T-cell (primary cell): ENCODE results near the gene MYH9. TPM values are rescaled to one million over a fixed set of nuclear protein-coding genes. Genes with fewer than 3 reads are reported as not detected.
A peak's percentile ranks its signal among the peaks of the same experiment; 100 is the strongest.

Experiments
- ATAC-seq, 4 experiments: fragments of 200-7000 bp in 3 of 4; fragments of 150-1000 bp in 1 of 4; cut with Tn5 transposase; replicated peaks in 1 of 4; 1 replicate in 3 of 4; 2 replicates in 1 of 4; pipeline ENCODE4 v1.10.0; 2021; ENCODE audit warnings: moderate library complexity in 3 of 4, mild to moderate bottlenecking in 2 of 4, moderate number of reproducible peaks in 1 of 4
- CTCF ChIA-PET, 2 donors: fragments of 300-600 bp; sonication (Branson Sonifier 250); formaldehyde crosslinking; loops; one replicate each; lab custom pipeline; 2022; ENCODE audit warnings: antibody characterized with exemption in 2 of 2; lab: Charles Lee
- POLR2A ChIA-PET, 2 donors: fragments of 300-600 bp; sonication (Branson Sonifier 250); formaldehyde crosslinking; loops; one replicate each; lab custom pipeline; 2022; ENCODE audit warnings: antibody characterized with exemption in 2 of 2; lab: Charles Lee
- DNase-seq, 35 experiments: peaks; one replicate each; pipeline versions ENCODE4 v3.0.0 to v3.0.0-alpha.2; 2013 to 2023
- H3K27ac ChIP-seq: one replicate; pipeline ENCODE4 v1.5.1; 2013; ENCODE audit warnings: low read length
- H3K27me3 ChIP-seq, 2 experiments: replicated peaks in 1 of 2; 1 replicate in 1 of 2; 2 replicates in 1 of 2; pipeline versions ENCODE4 v1.6.1 to v1.7.0; 2013; ENCODE audit warnings: low read length in 1 of 2, mixed read lengths in 1 of 2; ENCODE audit not compliant: control insufficient read depth in 2 of 2, insufficient read depth in 2 of 2; ENCODE audit errors: extremely low read depth in 1 of 2
- H3K36me3 ChIP-seq, 2 donors: 1 replicate in 1 of 2; 2 replicates in 1 of 2; pipeline versions ENCODE4 v1.6.1 to v1.7.0; 2013; ENCODE audit warnings: low read length in 1 of 2; ENCODE audit not compliant: control insufficient read depth in 2 of 2, insufficient read depth in 1 of 2; ENCODE audit errors: extremely low read depth in 1 of 2
- H3K4me1 ChIP-seq, 2 experiments: 1 replicate in 1 of 2; 2 replicates in 1 of 2; pipeline versions ENCODE4 v1.6.1 to v1.7.0; 2013; ENCODE audit warnings: low read length in 2 of 2, mixed read lengths in 1 of 2; ENCODE audit not compliant: insufficient read depth in 2 of 2, control insufficient read depth in 1 of 2; ENCODE audit errors: extremely low read depth in 1 of 2
- H3K4me3 ChIP-seq, 2 donors: 1 replicate in 1 of 2; 2 replicates in 1 of 2; pipeline versions ENCODE4 v1.5.1 to v1.7.0; 2013; ENCODE audit warnings: mild to moderate bottlenecking in 2 of 2, low read length in 1 of 2, moderate library complexity in 1 of 2; ENCODE audit not compliant: control insufficient read depth in 1 of 2; ENCODE audit errors: extremely low read depth in 1 of 2
- H3K9me3 ChIP-seq: 2 replicates; pipeline ENCODE4 v1.7.0; 2013
- H3K27ac Mint-ChIP-seq, 2 donors: one replicate each; pipeline ENCODE4 v1.8.0; 2020 to 2021; ENCODE audit warnings: mild to moderate bottlenecking in 2 of 2, mixed read lengths in 2 of 2
- H3K27me3 Mint-ChIP-seq, 2 donors: one replicate each; pipeline ENCODE4 v1.8.0; 2021 to 2022; ENCODE audit warnings: mixed read lengths in 2 of 2
- H3K36me3 Mint-ChIP-seq: one replicate; pipeline ENCODE4 v1.8.0; 2021; ENCODE audit warnings: mixed read lengths
- H3K4me1 Mint-ChIP-seq, 3 donors: one replicate each; pipeline ENCODE4 v1.8.0; 2020 to 2022; ENCODE audit warnings: mixed read lengths in 3 of 3, mild to moderate bottlenecking in 1 of 3
- H3K4me3 Mint-ChIP-seq, 3 donors: one replicate each; pipeline ENCODE4 v1.8.0; 2020 to 2022; ENCODE audit warnings: mild to moderate bottlenecking in 3 of 3, mixed read lengths in 3 of 3, moderate library complexity in 3 of 3
- H3K9me3 Mint-ChIP-seq, 3 donors: one replicate each; pipeline ENCODE4 v1.8.0; 2020 to 2022; ENCODE audit warnings: mixed read lengths in 3 of 3
- WGBS: methylation state at CpG from one replicate; pipeline ENCODE4 v1.1.5; 2013; ENCODE audit warnings: missing lambda C conversion rate; ENCODE audit not compliant: insufficient coverage; 5-methylcytosine and 5-hydroxymethylcytosine counted together
- total RNA-seq, 35 experiments: library from RNA in 6 of 35; stranded (reverse) in 6 of 35; fragments of 120-200 nt in 1 of 35; gene quantifications; one replicate each; pipeline versions ENCODE4 v1.2.1 to v1.2.4 and lab custom pipeline; 2013 to 2026

MYH9 gene
- total RNA-seq, 5 donors from 2014 or later (not counting 1 experiment from before 2014, with no cell fraction given), result 816 to 1,109 (median 896) TPM

DNA sequence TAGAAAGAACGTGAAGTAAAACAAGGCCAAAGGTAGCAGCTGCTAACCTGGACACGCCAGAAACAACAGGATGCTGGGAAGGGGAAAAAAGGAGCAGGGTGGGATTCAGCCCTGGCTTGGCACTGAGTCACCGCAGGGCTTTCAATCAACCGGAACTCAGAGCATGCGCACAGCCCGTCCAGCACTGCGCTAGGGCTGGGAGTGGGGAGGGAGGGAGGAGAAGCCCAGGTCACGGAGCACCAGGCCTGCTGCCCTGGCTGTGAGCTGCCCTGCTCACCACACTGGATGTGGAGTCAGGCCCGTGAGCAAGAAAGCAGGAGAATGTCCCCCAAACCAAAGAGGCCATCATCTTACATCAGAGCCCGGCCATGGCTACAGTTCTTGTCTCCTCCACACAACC lies 83.3 kb downstream of the MYH9 start:
- H3K4me1 Mint-ChIP-seq, result peaks cover 9 to 20% (median 14%) of the 10 kb centered on the region in 3 donors
- H3K36me3 Mint-ChIP-seq, result peaks cover 48% of the 10 kb centered on the region
- H3K4me3 Mint-ChIP-seq, result no peak overlapping the region
- POLR2A ChIA-PET, result no interaction called here
- H3K27me3 Mint-ChIP-seq, result no peaks in the 10 kb centered on the region
- H3K9me3 Mint-ChIP-seq, result no peaks in the 10 kb centered on the region
- no peak overlapping the region for H3K27ac ChIP-seq
- peaks cover 0 to 14% of the 10 kb centered on the region in 2 experiments for H3K4me1 ChIP-seq
- H3K27me3 ChIP-seq, result no peaks in the 10 kb centered on the region
- DNase-seq (no peak), ATAC-seq (no peak)
- H3K27ac Mint-ChIP-seq, result peak overlapping the region in 1 of 2 donors; percentile 11
- no peaks in the 10 kb centered on the region for H3K9me3 ChIP-seq
- WGBS, result 93% methylated on average over 3 of the region's 10 CpGs
- peaks cover 37 to 98% of the 10 kb centered on the region in 2 donors for H3K36me3 ChIP-seq
- CTCF ChIA-PET, result no interaction called here
- H3K4me3 ChIP-seq, result no peak overlapping the region

DNA sequence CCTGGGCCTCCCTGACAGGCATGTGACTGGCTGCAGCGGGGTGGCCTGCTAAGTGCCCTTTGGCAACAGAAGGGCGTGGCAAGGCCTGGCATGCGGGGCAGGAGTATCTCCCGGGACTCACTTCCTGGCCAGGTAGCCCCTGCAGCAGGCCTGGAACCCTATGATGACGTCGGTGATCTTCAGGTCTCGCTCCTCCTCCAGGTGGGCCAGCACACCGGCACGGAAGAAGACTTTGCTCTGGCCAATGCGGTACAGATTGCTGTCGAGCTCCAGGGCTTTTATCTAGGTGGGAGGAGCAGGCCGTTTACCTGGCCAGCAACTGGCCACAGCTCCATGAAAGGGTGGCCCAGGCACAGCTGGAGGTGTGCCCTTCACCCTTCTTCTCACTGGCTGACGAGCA lies 83.9 kb downstream of the MYH9 start:
- no peak for ATAC-seq
- H3K27me3 ChIP-seq, result no peaks in the 10 kb centered on the region
- H3K9me3 Mint-ChIP-seq, result no peaks in the 10 kb centered on the region
- no peak overlapping the region for H3K27ac ChIP-seq
- H3K4me3 ChIP-seq, result no peak overlapping the region
- peak overlapping the region in 1 of 2 donors; percentile 44 for H3K27ac Mint-ChIP-seq
- peaks cover 0 to 14% of the 10 kb centered on the region in 2 experiments for H3K4me1 ChIP-seq
- peaks cover 46% of the 10 kb centered on the region for H3K36me3 Mint-ChIP-seq
- H3K27me3 Mint-ChIP-seq, result no peaks in the 10 kb centered on the region
- DNase-seq, result no peak
- peaks cover 33 to 98% of the 10 kb centered on the region in 2 donors for H3K36me3 ChIP-seq
- H3K9me3 ChIP-seq, result no peaks in the 10 kb centered on the region
- ChIA-PET CTCF (no interaction called here), POLR2A (no interaction called here)
- 89% methylated on average over 13 of the region's 13 CpGs for WGBS
- H3K4me1 Mint-ChIP-seq, result peaks cover 9 to 18% (median 14%) of the 10 kb centered on the region in 3 donors
- H3K4me3 Mint-ChIP-seq, result no peak overlapping the region

DNA sequence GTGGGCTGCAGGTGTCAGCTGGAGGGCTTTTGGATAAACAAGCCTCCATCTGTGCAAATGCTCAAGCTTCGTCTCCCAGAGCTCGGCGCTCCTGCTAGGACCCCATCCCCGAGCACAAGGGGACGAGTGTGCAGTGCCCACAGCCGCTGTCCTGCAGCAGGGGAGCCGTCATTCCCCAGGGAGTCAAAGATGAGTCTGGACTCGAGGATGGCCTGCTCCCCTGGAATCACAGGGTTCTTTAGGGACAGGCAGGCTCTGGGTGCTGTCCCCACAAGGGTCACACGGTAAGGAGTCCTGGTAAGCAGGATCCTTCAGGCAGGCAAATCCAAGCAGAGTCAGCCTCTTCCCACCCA lies 84.7 kb downstream of the MYH9 start:
- 88% methylated on average over 9 of the region's 9 CpGs for WGBS
- Mint-ChIP-seq H3K4me1 (peaks cover 9 to 14% (median 12%) of the 10 kb centered on the region in 3 donors), H3K27ac (peak overlapping the region in 1 of 2 donors; percentile 43), H3K36me3 (peaks cover 44% of the 10 kb centered on the region), H3K9me3 (no peaks in the 10 kb centered on the region), H3K27me3 (no peaks in the 10 kb centered on the region), H3K4me3 (no peak overlapping the region)
- Histone ChIP-seq H3K36me3 (peaks cover 37 to 98% of the 10 kb centered on the region in 2 donors), H3K4me1 (peaks cover 0 to 18% of the 10 kb centered on the region in 2 experiments), H3K4me3 (no peak overlapping the region), H3K9me3 (no peaks in the 10 kb centered on the region), H3K27me3 (no peaks in the 10 kb centered on the region), H3K27ac (no peak overlapping the region)
- ChIA-PET POLR2A (no interaction called here), CTCF (interaction anchor here in 1 of 2 donors (2.2 kb wide), 1 partner anchor 168 kb away, joined by 6 read pairs; no protein-coding TSS in a partner anchor)
- no peak for DNase-seq
- ATAC-seq, result no peak

DNA sequence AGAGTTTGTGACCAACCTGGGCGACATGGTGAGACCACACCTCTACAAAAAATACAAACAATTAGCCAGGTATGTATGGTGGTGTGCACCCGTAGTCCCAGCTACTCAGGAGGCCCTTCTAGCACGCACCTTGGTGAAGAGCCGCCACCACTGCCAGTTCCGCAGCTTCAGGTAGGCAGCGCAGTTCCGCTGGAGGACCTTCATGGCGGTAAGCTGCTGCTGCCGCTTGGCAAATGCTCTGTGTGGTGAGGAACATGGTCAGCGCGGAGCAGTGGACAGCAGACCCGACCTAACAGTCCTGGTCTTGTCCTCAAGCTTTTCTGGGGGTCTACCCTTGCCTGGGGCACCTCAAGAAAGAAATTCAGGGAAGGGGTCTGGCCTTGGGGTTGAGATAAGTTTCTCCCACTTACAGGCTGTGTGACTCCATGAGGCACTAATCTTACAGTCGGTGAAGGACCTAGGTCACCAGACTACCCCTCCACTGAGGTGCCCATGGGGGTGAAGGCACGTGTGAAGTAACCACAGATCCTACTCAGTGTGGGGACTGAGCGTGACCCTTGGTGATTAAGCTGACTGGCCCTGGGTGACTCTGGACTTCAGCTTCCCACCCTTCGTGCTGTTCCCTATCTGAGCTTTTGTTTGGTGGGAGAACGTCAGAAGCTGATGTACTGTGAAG lies 85.2 kb downstream of the MYH9 start:
- Mint-ChIP-seq H3K27me3 (no peaks in the 10 kb centered on the region), H3K27ac (peak overlapping the region in 1 of 2 donors; percentile 43), H3K9me3 (no peaks in the 10 kb centered on the region), H3K4me1 (peaks cover 9 to 14% (median 12%) of the 10 kb centered on the region in 3 donors), H3K4me3 (no peak overlapping the region), H3K36me3 (peaks cover 50% of the 10 kb centered on the region)
- ATAC-seq, result no peak
- H3K4me3 ChIP-seq, result no peak overlapping the region
- H3K36me3 ChIP-seq, result peaks cover 37 to 98% of the 10 kb centered on the region in 2 donors
- no peaks in the 10 kb centered on the region for H3K27me3 ChIP-seq
- DNase-seq, result no peak
- ChIA-PET POLR2A (no interaction called here), CTCF (interaction anchor here (0.7 to 2.9 kb wide), 5 partner anchors 165 to 184 kb away, joined by 3 to 26 read pairs (median 6); no protein-coding TSS in a partner anchor)
- 89% methylated on average over 13 of the region's 17 CpGs for WGBS
- H3K9me3 ChIP-seq, result no peaks in the 10 kb centered on the region
- peaks cover 0 to 18% of the 10 kb centered on the region in 2 experiments for H3K4me1 ChIP-seq
- H3K27ac ChIP-seq, result no peak overlapping the region

DNA sequence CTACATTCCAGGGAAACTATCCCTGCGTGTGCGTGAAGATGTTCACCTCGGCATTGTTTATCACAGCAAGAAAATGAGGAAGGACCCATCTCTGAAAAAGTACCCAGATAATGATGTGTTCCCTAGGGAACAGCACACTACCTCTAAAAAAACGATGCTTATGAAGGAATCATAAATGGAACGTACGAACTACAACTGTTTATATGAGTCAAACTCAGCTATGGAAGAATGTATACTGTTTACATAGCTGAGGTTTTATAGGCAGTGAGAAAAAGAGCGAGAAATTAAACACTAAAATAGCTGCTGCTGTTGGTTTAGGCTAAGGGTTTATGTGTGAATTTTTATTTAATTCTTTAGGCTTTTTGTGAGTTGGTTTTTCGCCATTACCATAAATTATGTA lies 85.9 kb downstream of the MYH9 start:
- Histone ChIP-seq H3K4me1 (peaks cover 0 to 19% of the 10 kb centered on the region in 2 experiments), H3K4me3 (no peak overlapping the region), H3K27me3 (no peaks in the 10 kb centered on the region), H3K36me3 (peaks cover 36 to 99% of the 10 kb centered on the region in 2 donors), H3K27ac (peak overlapping the region; percentile 20), H3K9me3 (no peaks in the 10 kb centered on the region)
- Mint-ChIP-seq H3K27ac (peak overlapping the region; percentile 16 to 68), H3K9me3 (no peaks in the 10 kb centered on the region), H3K4me1 (peaks cover 11 to 15% (median 12%) of the 10 kb centered on the region in 3 donors), H3K4me3 (no peak overlapping the region), H3K27me3 (no peaks in the 10 kb centered on the region), H3K36me3 (peaks cover 53% of the 10 kb centered on the region)
- WGBS, result 95% methylated on average over 4 of the region's 8 CpGs
- ChIA-PET CTCF (interaction anchor here (0.7 to 2.9 kb wide), 6 partner anchors 8 to 185 kb away, joined by 3 to 26 read pairs (median 5); no protein-coding TSS in a partner anchor), POLR2A (no interaction called here)
- DNase-seq, result no peak
- ATAC-seq, result no peak

DNA sequence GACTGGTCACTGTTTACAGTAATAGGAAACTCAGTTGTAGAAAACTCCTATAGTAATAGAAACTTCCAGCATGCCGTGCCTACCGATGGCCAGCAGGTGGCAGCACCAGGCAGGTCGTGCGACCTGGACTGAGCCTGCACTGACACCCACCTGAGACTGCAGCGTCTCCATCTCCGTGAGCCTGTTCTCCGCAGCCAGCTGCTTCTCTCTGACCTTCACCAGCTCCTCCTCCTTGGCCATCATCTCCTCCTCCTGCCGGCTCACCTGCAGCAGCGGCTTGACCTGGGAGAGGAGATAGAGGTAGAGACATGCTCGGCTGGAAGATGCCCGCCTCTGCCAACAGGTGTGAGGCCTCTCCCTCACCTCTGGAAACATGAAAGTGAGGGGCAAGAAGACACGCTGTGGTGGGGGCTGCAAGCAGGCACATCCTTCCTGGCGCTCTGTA lies 86.4 kb downstream of the MYH9 start:
- Histone ChIP-seq H3K4me3 (no peak overlapping the region), H3K4me1 (peaks cover 0 to 22% of the 10 kb centered on the region in 2 experiments), H3K9me3 (no peaks in the 10 kb centered on the region), H3K27me3 (no peaks in the 10 kb centered on the region), H3K36me3 (peaks cover 32 to 99% of the 10 kb centered on the region in 2 donors), H3K27ac (peak overlapping the region; percentile 20)
- Mint-ChIP-seq H3K9me3 (no peaks in the 10 kb centered on the region), H3K4me1 (peaks cover 11 to 15% (median 12%) of the 10 kb centered on the region in 3 donors), H3K36me3 (peaks cover 54% of the 10 kb centered on the region), H3K27me3 (no peaks in the 10 kb centered on the region), H3K27ac (peak overlapping the region; percentile 16 to 68), H3K4me3 (no peak overlapping the region)
- peak; percentile 56 to 90 (median 80) for DNase-seq
- 8% methylated on average over 5 of the region's 13 CpGs for WGBS
- POLR2A ChIA-PET, result no interaction called here
- CTCF ChIA-PET, result interaction anchor here (0.6 to 2.9 kb wide), 8 partner anchors 9 to 185 kb away, joined by 3 to 26 read pairs (median 4); no protein-coding TSS in a partner anchor
- ATAC-seq, result peak; percentile 77 to 86 (median 82)
